ENCODE results near the gene SORCS2.

The SORCS2 gene

GRCh38 chr4:7637139-7637538, 444.8 kb downstream of the SORCS2 start:
- no peak for DNase-seq (ENCODE audit: low read depth, low spot score)
- POLR2A ChIA-PET: no interaction called here
- no peak for TF ChIP-seq CTCF (IDR thresholded peaks at IDR 0.05; ENCODE audit: insufficient read depth, low read length, missing control alignments)
- no peak overlapping the region for H3K4me3 ChIP-seq (ENCODE audit: low read depth, low read length)
- CTCF ChIA-PET: no interaction called here

GRCh38 chr4:7637971-7638370, 445.6 kb downstream of the SORCS2 start:
- no peak for DNase-seq (ENCODE audit: low read depth, low spot score)
- ChIA-PET CTCF (no interaction called here), POLR2A (no interaction called here)
- TF ChIP-seq CTCF (IDR thresholded peaks at IDR 0.05; ENCODE audit: insufficient read depth, low read length, missing control alignments): no peak
- H3K4me3 ChIP-seq (ENCODE audit: low read depth, low read length): no peak overlapping the region

- ChIA-PET POLR2A (no interaction called here), CTCF (no interaction called here)
- TF ChIP-seq CTCF (IDR thresholded peaks at IDR 0.05; ENCODE audit: insufficient read depth, low read length, missing control alignments): no peak
- no peak for DNase-seq (ENCODE audit: low read depth, low spot score)
- H3K4me3 ChIP-seq (ENCODE audit: low read depth, low read length): no peak overlapping the region
These were observed 446.2 kb downstream of the SORCS2 start for GRCh38 chr4:7638489-7638888.

GRCh38 chr4:7638984-7639789, 446.8 kb downstream of the SORCS2 start:
- POLR2A ChIA-PET: no interaction called here
- DNase-seq (ENCODE audit: low read depth, low spot score): no peak
- H3K4me3 ChIP-seq (ENCODE audit: low read depth, low read length): no peak overlapping the region
- CTCF ChIA-PET: no interaction called here
- no peak for TF ChIP-seq CTCF (IDR thresholded peaks at IDR 0.05; ENCODE audit: insufficient read depth, low read length, missing control alignments)

GRCh38 chr4:7640136-7640535, 447.8 kb downstream of the SORCS2 start:
- DNase-seq (ENCODE audit: low read depth, low spot score): no peak
- no peak overlapping the region for H3K4me3 ChIP-seq (ENCODE audit: low read depth, low read length)
- CTCF ChIA-PET: no interaction called here
- POLR2A ChIA-PET: no interaction called here
- no peak for TF ChIP-seq CTCF (IDR thresholded peaks at IDR 0.05; ENCODE audit: insufficient read depth, low read length, missing control alignments)

- no peak for DNase-seq (ENCODE audit: low read depth, low spot score)
- ChIA-PET CTCF (no interaction called here), POLR2A (no interaction called here)
- H3K4me3 ChIP-seq (ENCODE audit: low read depth, low read length): no peak overlapping the region
- TF ChIP-seq CTCF (IDR thresholded peaks at IDR 0.05; ENCODE audit: insufficient read depth, low read length, missing control alignments): no peak
These were observed 449.4 kb downstream of the SORCS2 start for GRCh38 chr4:7641712-7642111.
